ENCODE measurements around the gene GALNT18. TPM values are rescaled to one million over a fixed set of nuclear protein-coding genes. Genes with fewer than 3 reads are reported as not detected.

GALNT18 gene
- polyA plus RNA-seq, 1 experiment: 4.1 TPM

GRCh38 chr11:11604370-11604990 lies 17.3 kb downstream of the GALNT18 start:
- Histone ChIP-seq H3K27me3 (ENCODE audit: control insufficient read depth, insufficient read depth, low read length) (no peaks in the 10 kb centered on the region; the same call in none of the 2 replicates), H3K4me3 (ENCODE audit: low read depth, low read length) (no peak overlapping the region), H3K36me3 (ENCODE audit: control insufficient read depth, insufficient read depth, low read length) (no peaks in the 10 kb centered on the region)
- TF ChIP-seq CTCF (IDR thresholded peaks at IDR 0.05; ENCODE audit: insufficient read depth, low read depth, low read length): no peak
- ChIA-PET CTCF (no interaction called here), POLR2A (no interaction called here)
- no peak for DNase-seq (ENCODE audit: low read depth)

- CTCF ChIA-PET: no interaction called here
- POLR2A ChIA-PET: no interaction called here
- TF ChIP-seq CTCF (IDR thresholded peaks at IDR 0.05; ENCODE audit: insufficient read depth, low read depth, low read length): no peak
Measured at GRCh38 chr11:11602011-11602410, 19.8 kb downstream of the GALNT18 start.

GRCh38 chr11:11600288-11600687 lies 21.5 kb downstream of the GALNT18 start:
- TF ChIP-seq CTCF (IDR thresholded peaks at IDR 0.05; ENCODE audit: insufficient read depth, low read depth, low read length): no peak
- ChIA-PET CTCF (no interaction called here), POLR2A (no interaction called here)
- no peak overlapping the region for H3K4me3 ChIP-seq (ENCODE audit: low read depth, low read length)
- no peaks in the 10 kb centered on the region; the same call in none of the 2 replicates for H3K27me3 ChIP-seq (ENCODE audit: control insufficient read depth, insufficient read depth, low read length)
- DNase-seq (ENCODE audit: low read depth): no peak
- no peaks in the 10 kb centered on the region for H3K36me3 ChIP-seq (ENCODE audit: control insufficient read depth, insufficient read depth, low read length)

More at GRCh38 chr11:11602011-11602410, 19.8 kb downstream of the GALNT18 start:
- Histone ChIP-seq H3K27me3 (ENCODE audit: control insufficient read depth, insufficient read depth, low read length) (no peaks in the 10 kb centered on the region; the same call in none of the 2 replicates), H3K36me3 (ENCODE audit: control insufficient read depth, insufficient read depth, low read length) (no peaks in the 10 kb centered on the region), H3K4me3 (ENCODE audit: low read depth, low read length) (no peak overlapping the region)
- DNase-seq (ENCODE audit: low read depth): no peak

GRCh38 chr11:11598243-11598642 lies 23.6 kb downstream of the GALNT18 start:
- POLR2A ChIA-PET: no interaction called here

GRCh38 chr11:11594162-11594561 lies 27.6 kb downstream of the GALNT18 start:
- H3K27me3 ChIP-seq (ENCODE audit: control insufficient read depth, insufficient read depth, low read length): no peaks in the 10 kb centered on the region
- H3K36me3 ChIP-seq (ENCODE audit: control insufficient read depth, insufficient read depth, low read length): no peaks in the 10 kb centered on the region
- DNase-seq (ENCODE audit: low read depth): no peak
- no peak overlapping the region for H3K4me3 ChIP-seq (ENCODE audit: low read depth, low read length)
- ChIA-PET CTCF (no interaction called here), POLR2A (no interaction called here)
- TF ChIP-seq CTCF (IDR thresholded peaks at IDR 0.05; ENCODE audit: insufficient read depth, low read depth, low read length): no peak

More at GRCh38 chr11:11598243-11598642, 23.6 kb downstream of the GALNT18 start:
- CTCF ChIA-PET: no interaction called here
- Histone ChIP-seq H3K27me3 (ENCODE audit: control insufficient read depth, insufficient read depth, low read length) (no peaks in the 10 kb centered on the region; the same call in 1 of the 2 replicates), H3K36me3 (ENCODE audit: control insufficient read depth, insufficient read depth, low read length) (no peaks in the 10 kb centered on the region), H3K4me3 (ENCODE audit: low read depth, low read length) (no peak overlapping the region)
- TF ChIP-seq CTCF (IDR thresholded peaks at IDR 0.05; ENCODE audit: insufficient read depth, low read depth, low read length): no peak
- DNase-seq (ENCODE audit: low read depth): no peak
